Motor neuron (in vitro differentiated cells): ENCODE measurements around the gene HMCES. TPM values are rescaled to one million over a fixed set of nuclear protein-coding genes. Genes with fewer than 3 reads are reported as not detected.
"Not testable (repeated sequence)": the region's sequence is repeated elsewhere in the genome, so short reads cannot be mapped to it uniquely, and the experiment has no call there.

Experiments used
- ATAC-seq, 8 experiments: fragments of 200-7000 bp; cut with Tn5 transposase; replicated peaks in 6 of 8; 2 replicates each; pipeline ENCODE4 v1.8.0; 2021; ENCODE audit warnings: mild to moderate bottlenecking in 8 of 8, moderate library complexity in 8 of 8
- H3K27ac ChIP-seq, 2 donors: fragments of 250-450 bp; sonication (Bioruptor Pico); 2 replicates each; pipeline ENCODE4 v1.9.0; 2021; ENCODE audit warnings: antibody characterized with exemption in 2 of 2, mild to moderate bottlenecking in 2 of 2, moderate library complexity in 1 of 2
- H3K4me1 ChIP-seq, 2 donors: fragments of 250-450 bp; sonication (Bioruptor Pico); replicated peaks in 1 of 2; 2 replicates each; pipeline ENCODE4 v1.6.1; 2021; ENCODE audit warnings: antibody characterized with exemption in 2 of 2, mild to moderate bottlenecking in 2 of 2, moderate library complexity in 1 of 2
- H3K4me3 ChIP-seq, 5 donors: fragments of 250-450 bp; sonication (Bioruptor Pico); 2 replicates each; pipeline ENCODE4 v1.9.0; 2021; ENCODE audit warnings: antibody characterized with exemption in 5 of 5, mild to moderate bottlenecking in 5 of 5, moderate library complexity in 4 of 5
- WGBS, 10 experiments: fragments of 450-650 bp; shearing (Covaris generic); methylation state at CpG; one replicate each; pipeline ENCODE4 v1.0.0; 2022; 5-methylcytosine and 5-hydroxymethylcytosine counted together
- in situ Hi-C, 9 experiments: fragments of 400-800 bp; cut with MboI; loops; one replicate each; pipeline ENCODE4 v1.15.0; 2021; ENCODE audit warnings: low sequenced_read_pairs in 9 of 9, low pct_unique_long_range_greater_than_20kb in 2 of 9; ENCODE audit not compliant: unreplicated experiment in 9 of 9
- total RNA-seq, 8 experiments: library from RNA; unstranded; fragments of 300-600 nt; gene quantifications; 2 replicates each; pipeline versions ENCODE4 v1.2.3 to v1.2.4, GENCODE V29; 2022

Gene HMCES
- total RNA-seq, 8 experiments from 2014 or later: 18.4 to 40.3 (median 20.7) TPM

GRCh38 chr3:129261894-129262293, 16.8 kb upstream of the HMCES start:
- no peak overlapping the region for H3K4me3 ChIP-seq
- in situ Hi-C loops: no loop called here
- ATAC-seq: peak in 2 of 8 experiments; percentile 32 to 76
- no peaks in the 10 kb centered on the region for H3K4me1 ChIP-seq
- WGBS, 10 experiments: 44 to 100% (median 100%) methylated on average over 1 to 2 of the region's 3 CpGs; no CpG with 5 or more reads in 1 of the 10 experiments
- no peak overlapping the region for H3K27ac ChIP-seq

DNA sequence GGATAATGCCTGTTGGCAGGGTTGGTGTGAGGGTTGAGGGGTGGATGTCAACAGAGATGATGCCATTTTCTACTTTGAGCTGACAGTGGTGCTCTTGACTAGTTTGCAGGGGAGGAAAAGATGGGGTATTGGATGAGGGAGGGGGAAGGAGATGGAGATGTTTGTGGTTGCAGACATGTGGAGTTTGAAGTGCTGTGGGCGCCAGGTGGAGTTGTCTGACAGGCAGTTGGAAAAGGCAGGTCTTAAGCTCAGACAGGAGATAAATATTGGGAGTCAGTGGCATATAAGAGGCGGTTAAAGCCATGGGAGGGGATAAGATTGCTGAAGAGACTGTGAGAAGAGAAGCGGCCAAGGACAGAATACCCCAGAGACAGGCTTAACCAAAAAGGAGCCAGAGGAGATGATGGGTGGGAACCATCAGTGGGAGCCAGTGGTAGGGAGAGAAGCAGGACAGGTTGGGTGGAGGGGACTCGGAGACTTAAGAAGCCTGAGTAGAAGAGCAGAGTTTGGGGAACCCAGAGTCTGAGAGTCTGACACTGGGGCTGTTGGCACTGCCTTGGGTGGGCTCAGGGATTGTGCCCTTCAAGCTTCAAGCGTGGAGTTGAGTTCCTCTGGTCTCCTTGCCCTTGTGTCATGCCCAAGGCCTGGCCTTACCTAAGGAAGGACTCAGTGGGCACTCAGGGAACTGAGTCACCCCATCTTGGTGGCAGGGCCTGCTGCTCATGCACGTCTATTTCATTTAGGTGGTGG, 15.3 kb upstream of the HMCES start:
- 63 to 100% (median 95%) methylated on average over 1 to 4 of the region's 6 CpGs; no CpG with 5 or more reads in 1 of the 10 experiments for WGBS, 10 experiments

GRCh38 chr3:129264994-129265393, 13.7 kb upstream of the HMCES start:
- 90 to 93% (median 91%) methylated on average over 2 to 3 of the region's 6 CpGs; no CpG with 5 or more reads in 6 of the 10 experiments for WGBS, 10 experiments
- in situ Hi-C loops, H3K27ac ChIP-seq, H3K4me1 ChIP-seq, ATAC-seq, H3K4me3 ChIP-seq: not testable (repeated sequence)

More for the DNA sequence above, 15.3 kb upstream of the HMCES start:
- in situ Hi-C loops: no loop called here
- Histone ChIP-seq H3K4me3 (no peak overlapping the region), H3K27ac (no peak overlapping the region), H3K4me1 (no peaks in the 10 kb centered on the region)
- peak in 1 of 8 experiments; percentile 19 for ATAC-seq

DNA sequence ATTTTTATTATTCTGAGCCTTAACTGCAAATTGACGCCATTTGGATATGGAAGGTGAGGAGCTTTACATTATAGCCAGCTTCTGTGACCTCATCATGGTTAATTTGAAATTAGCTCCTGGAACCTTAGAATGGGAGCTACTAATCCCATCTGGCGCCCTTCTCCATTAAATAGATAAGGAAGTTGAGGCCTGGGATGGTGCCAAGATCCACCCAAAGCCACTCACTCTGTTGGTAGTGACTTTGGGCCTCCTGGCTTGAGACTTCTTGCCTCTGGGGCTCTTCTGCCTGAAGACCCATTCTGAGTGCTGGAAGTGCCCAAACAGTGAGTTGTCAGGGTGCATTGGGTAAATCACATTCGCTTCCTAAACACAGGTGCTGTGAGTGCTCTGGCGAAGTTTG, 12.0 kb upstream of the HMCES start:
- Histone ChIP-seq H3K27ac (no peak overlapping the region), H3K4me1 (no peaks in the 10 kb centered on the region), H3K4me3 (no peak overlapping the region)
- no peak for ATAC-seq
- in situ Hi-C loops: no loop called here
- 80 to 100% (median 96%) methylated on average over 1 to 4 of the region's 4 CpGs; no CpG with 5 or more reads in 1 of the 10 experiments for WGBS, 10 experiments

- 20 to 100% (median 100%) methylated on average over 1 of the region's 4 CpGs; no CpG with 5 or more reads in 7 of the 10 experiments for WGBS, 10 experiments
- Histone ChIP-seq H3K4me3 (no peak overlapping the region), H3K27ac (no peak overlapping the region), H3K4me1 (no peaks in the 10 kb centered on the region)
- in situ Hi-C loops: no loop called here
- no peak for ATAC-seq
Observed at GRCh38 chr3:129268396-129268795, 10.3 kb upstream of the HMCES start.

- H3K27ac ChIP-seq: no peak overlapping the region
- peak in 2 of 8 experiments; percentile 7 to 20 for ATAC-seq
- H3K4me3 ChIP-seq: no peak overlapping the region
- WGBS, 10 experiments: 40 to 100% (median 99%) methylated on average over 1 to 6 of the region's 11 CpGs; no CpG with 5 or more reads in 4 of the 10 experiments
- no peaks in the 10 kb centered on the region for H3K4me1 ChIP-seq
- in situ Hi-C loops: no loop called here
Observed at GRCh38 chr3:129271674-129272073, 7.0 kb upstream of the HMCES start.

DNA sequence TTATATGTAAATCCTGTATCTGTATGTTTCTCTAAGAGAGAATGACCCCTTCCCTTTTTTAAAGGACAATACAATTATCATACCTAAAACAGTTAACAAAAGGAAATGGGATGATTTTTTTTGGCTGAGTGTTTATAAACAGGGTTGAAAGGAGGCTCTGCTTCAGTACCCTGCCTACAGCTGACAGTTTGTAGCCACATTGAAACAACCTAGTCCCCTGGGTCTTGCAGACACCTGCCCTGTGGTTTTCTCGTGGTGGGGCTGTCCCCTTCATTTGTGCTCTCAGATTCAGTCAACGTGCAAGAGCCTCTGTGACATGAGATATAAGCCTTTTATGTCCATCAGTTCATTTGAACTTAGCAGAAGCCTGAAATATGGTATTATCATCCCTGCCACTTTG, 2.3 kb upstream of the HMCES start:
- no peak overlapping the region for H3K4me3 ChIP-seq
- H3K4me1 ChIP-seq: peaks cover 12 to 14% of the 10 kb centered on the region in 2 donors
- in situ Hi-C loops: no loop called here
- WGBS, 10 experiments: 50 to 100% (median 83%) methylated on average over 1 to 2 of the region's 2 CpGs; no CpG with 5 or more reads in 5 of the 10 experiments
- ATAC-seq: no peak
- H3K27ac ChIP-seq: no peak overlapping the region

- Histone ChIP-seq H3K4me3 (peak overlapping the region in 4 of 5 donors; percentile 59 to 86 (median 72)), H3K4me1 (peaks cover 12 to 14% of the 10 kb centered on the region in 2 donors), H3K27ac (peak overlapping the region; percentile 77 to 94)
- no peak for ATAC-seq
- in situ Hi-C loops: no loop called here
- 33 to 85% (median 60%) methylated on average over 2 to 6 of the region's 11 CpGs; no CpG with 5 or more reads in 7 of the 10 experiments for whole genome bisulfite sequencing, 10 experiments
Observed at GRCh38 chr3:129277829-129278271, 820 bp upstream of the HMCES start.

GRCh38 chr3:129278966-129279906, 566 bp downstream of the HMCES start:
- 0 to 20% (median 0%) methylated on average over 1 to 12 of the region's 82 CpGs; no CpG with 5 or more reads in 3 of the 10 experiments for WGBS, 10 experiments
- Histone ChIP-seq H3K27ac (peak overlapping the region; percentile 77 to 94), H3K4me3 (peak overlapping the region; percentile 59 to 91 (median 79)), H3K4me1 (peaks cover 12 to 14% of the 10 kb centered on the region in 2 donors)
- peak; percentile 52 to 62 (median 58) for ATAC-seq
- in situ Hi-C loops: no loop called here

- H3K27ac ChIP-seq: no peak overlapping the region
- peaks cover 12 to 14% of the 10 kb centered on the region in 2 donors for H3K4me1 ChIP-seq
- H3K4me3 ChIP-seq: peak overlapping the region; percentile 59 to 91 (median 79)
- WGBS, 10 experiments: 45 to 100% (median 80%) methylated on average over 1 to 2 of the region's 2 CpGs; no CpG with 5 or more reads in 2 of the 10 experiments
- in situ Hi-C loops: no loop called here
- ATAC-seq: no peak
Observed at GRCh38 chr3:129280183-129280582, 1.5 kb downstream of the HMCES start.

DNA sequence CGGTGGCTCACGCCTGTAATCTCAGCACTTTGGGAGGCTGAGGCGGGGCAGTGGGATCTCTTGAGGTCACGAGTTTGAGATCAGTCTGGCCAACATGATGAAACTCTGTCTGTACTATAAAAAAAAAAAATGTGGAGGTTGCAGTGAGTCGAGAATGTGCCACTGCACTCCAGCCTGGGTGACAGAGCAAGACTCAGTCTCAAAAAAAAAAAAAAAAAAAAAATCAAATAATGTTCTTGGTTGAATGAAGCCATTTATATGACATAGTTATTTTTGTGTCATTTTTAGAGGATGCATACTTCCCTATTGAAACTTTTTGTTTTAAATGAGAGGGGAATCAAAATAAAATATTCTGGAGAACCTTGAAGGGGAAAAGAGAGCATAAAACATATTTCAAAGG, 3.1 kb downstream of the HMCES start:
- ATAC-seq: no peak
- peaks cover 12 to 14% of the 10 kb centered on the region in 2 donors for H3K4me1 ChIP-seq
- no peak overlapping the region for H3K27ac ChIP-seq
- in situ Hi-C loops: no loop called here
- 50 to 100% (median 85%) methylated on average over 1 to 5 of the region's 5 CpGs; no CpG with 5 or more reads in 2 of the 10 experiments for WGBS, 10 experiments
- H3K4me3 ChIP-seq: no peak overlapping the region

- ATAC-seq: peak in 1 of 8 experiments; percentile 6
Observed at GRCh38 chr3:129282727-129283327, 4.2 kb downstream of the HMCES start.

More at GRCh38 chr3:129282727-129283327, 4.2 kb downstream of the HMCES start:
- Histone ChIP-seq H3K4me3 (no peak overlapping the region), H3K27ac (no peak overlapping the region), H3K4me1 (peaks cover 9 to 12% of the 10 kb centered on the region in 2 donors)
- WGBS, 10 experiments: 18 to 100% (median 50%) methylated on average over 1 to 6 of the region's 6 CpGs; no CpG with 5 or more reads in 1 of the 10 experiments
- in situ Hi-C loops: no loop called here
